Colonic mucosa (tissue), 4 donors: ENCODE results near the gene SPNS1. TPM values are rescaled to one million over a fixed set of nuclear protein-coding genes. Genes with fewer than 3 reads are reported as not detected.
"Not testable (repeated sequence)": the region's sequence is repeated elsewhere in the genome, so short reads cannot be mapped to it uniquely, and the experiment has no call there.

ENCODE experiments used
- DNase-seq: peaks from one replicate; pipeline ENCODE4 v3.0.0-alpha.2; 2020
- H3K27ac ChIP-seq: fragments of 200-600 bp; one replicate; pipeline ENCODE4 v1.8.0; 2021
- H3K27me3 ChIP-seq: fragments of 200-600 bp; one replicate; pipeline ENCODE4 v1.8.0; 2021
- H3K36me3 ChIP-seq: fragments of 200-600 bp; one replicate; pipeline ENCODE4 v1.8.0; 2021
- H3K4me1 ChIP-seq: fragments of 200-600 bp; one replicate; pipeline ENCODE4 v1.8.0; 2021; ENCODE audit warnings: mild to moderate bottlenecking
- H3K4me3 ChIP-seq: fragments of 200-600 bp; one replicate; pipeline ENCODE4 v1.8.0; 2021
- H3K9ac ChIP-seq, 2 donors: one replicate each; pipeline ENCODE4 v1.7.0; 2013; ENCODE audit warnings: control low read depth in 2 of 2, low read depth in 2 of 2, low read length in 2 of 2
- H3K9me3 ChIP-seq: fragments of 200-600 bp; one replicate; pipeline ENCODE4 v1.8.0; 2021
- intact Hi-C: fragments of 100-400 bp; cut with DNase I; formaldehyde crosslinking; loops from one replicate; pipeline ENCODE4 v1.14.1; 2022
- total RNA-seq, 2 donors: library from RNA; stranded (reverse); fragmentation: NEBNext Ultra II Directional in 1 of 2; extraction: Animal tissue kit (Norgen Biotek cat#: 25700) in 1 of 2; gene quantifications; one replicate each; pipeline ENCODE4 v1.2.1, GENCODE V29; 2021
- TF ChIP-seq, protein P1 (sequence below): fragments of 200-600 bp; IDR thresholded peaks from one replicate; pipeline ENCODE4 v1.8.0; 2022; ENCODE audit warnings: antibody characterized with exemption, mild to moderate bottlenecking
- donor health status: healthy.
- donor health status: DM: no; HTN: no; CAD: no.
- donor health status: DM: no; HTN: no; CAD: no.

SPNS1 gene, protein sequence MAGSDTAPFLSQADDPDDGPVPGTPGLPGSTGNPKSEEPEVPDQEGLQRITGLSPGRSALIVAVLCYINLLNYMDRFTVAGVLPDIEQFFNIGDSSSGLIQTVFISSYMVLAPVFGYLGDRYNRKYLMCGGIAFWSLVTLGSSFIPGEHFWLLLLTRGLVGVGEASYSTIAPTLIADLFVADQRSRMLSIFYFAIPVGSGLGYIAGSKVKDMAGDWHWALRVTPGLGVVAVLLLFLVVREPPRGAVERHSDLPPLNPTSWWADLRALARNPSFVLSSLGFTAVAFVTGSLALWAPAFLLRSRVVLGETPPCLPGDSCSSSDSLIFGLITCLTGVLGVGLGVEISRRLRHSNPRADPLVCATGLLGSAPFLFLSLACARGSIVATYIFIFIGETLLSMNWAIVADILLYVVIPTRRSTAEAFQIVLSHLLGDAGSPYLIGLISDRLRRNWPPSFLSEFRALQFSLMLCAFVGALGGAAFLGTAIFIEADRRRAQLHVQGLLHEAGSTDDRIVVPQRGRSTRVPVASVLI
- 10 to 100 TPM; 30.3 to 56.3 TPM for total RNA-seq

DNA sequence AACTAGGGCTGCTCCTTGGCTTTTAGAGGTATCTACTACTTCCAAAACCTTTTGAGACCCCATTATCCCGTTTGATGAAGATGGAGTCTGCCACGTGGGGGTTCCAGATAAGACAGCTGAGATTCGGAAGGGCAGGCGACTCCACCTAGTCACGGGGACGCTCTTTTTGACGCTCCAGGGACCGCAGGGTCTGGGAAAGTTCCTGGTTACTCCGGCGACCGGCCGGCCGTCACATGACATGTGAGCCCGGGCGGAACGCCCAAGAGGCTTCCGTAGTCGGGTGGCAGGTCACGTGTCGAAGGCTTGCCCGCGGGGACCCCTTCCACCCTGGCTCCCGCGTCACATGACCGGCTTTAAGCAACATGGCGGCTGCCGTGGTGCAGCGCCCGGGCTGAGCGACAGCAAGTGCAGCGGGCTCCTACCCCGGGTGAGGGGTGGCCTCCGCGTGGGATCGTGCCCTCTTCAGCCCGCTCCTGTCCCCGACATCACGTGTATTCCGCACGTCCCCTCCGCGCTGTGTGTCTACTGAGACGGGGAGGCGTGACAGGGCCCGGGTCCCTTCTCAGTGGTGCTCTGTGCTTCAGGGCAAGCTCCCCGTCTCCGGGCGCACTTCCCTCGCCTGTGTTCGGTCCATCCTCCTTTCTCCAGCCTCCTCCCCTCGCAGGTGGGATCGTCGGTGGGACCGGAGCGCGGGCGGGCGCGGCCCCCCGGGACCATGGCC is at the start of gene SPNS1:
TSS of gene SPNS1 (plus strand) at position 342 of the 721 bp plus-strand sequence. CDS start at position 716, 374 bp downstream.
- no peaks in the 10 kb centered on the region for H3K27me3 ChIP-seq
- H3K27ac ChIP-seq, result peak within 1 kb of the TSS; percentile 50
- H3K9ac ChIP-seq, result peak within 1 kb of the TSS; percentile 73 to 75
- H3K4me1 ChIP-seq, result peaks cover 8% of the 10 kb centered on the region
- intact Hi-C loops, result no loop called here
- TF ChIP-seq, protein P1, sequence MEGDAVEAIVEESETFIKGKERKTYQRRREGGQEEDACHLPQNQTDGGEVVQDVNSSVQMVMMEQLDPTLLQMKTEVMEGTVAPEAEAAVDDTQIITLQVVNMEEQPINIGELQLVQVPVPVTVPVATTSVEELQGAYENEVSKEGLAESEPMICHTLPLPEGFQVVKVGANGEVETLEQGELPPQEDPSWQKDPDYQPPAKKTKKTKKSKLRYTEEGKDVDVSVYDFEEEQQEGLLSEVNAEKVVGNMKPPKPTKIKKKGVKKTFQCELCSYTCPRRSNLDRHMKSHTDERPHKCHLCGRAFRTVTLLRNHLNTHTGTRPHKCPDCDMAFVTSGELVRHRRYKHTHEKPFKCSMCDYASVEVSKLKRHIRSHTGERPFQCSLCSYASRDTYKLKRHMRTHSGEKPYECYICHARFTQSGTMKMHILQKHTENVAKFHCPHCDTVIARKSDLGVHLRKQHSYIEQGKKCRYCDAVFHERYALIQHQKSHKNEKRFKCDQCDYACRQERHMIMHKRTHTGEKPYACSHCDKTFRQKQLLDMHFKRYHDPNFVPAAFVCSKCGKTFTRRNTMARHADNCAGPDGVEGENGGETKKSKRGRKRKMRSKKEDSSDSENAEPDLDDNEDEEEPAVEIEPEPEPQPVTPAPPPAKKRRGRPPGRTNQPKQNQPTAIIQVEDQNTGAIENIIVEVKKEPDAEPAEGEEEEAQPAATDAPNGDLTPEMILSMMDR, result no peak
- peak within 1 kb of the TSS; percentile 75 for H3K4me3 ChIP-seq
- peak; percentile 99 for DNase-seq
- H3K9me3 ChIP-seq, result no peaks in the 10 kb centered on the region
- no peaks in the 10 kb centered on the region for H3K36me3 ChIP-seq

DNA sequence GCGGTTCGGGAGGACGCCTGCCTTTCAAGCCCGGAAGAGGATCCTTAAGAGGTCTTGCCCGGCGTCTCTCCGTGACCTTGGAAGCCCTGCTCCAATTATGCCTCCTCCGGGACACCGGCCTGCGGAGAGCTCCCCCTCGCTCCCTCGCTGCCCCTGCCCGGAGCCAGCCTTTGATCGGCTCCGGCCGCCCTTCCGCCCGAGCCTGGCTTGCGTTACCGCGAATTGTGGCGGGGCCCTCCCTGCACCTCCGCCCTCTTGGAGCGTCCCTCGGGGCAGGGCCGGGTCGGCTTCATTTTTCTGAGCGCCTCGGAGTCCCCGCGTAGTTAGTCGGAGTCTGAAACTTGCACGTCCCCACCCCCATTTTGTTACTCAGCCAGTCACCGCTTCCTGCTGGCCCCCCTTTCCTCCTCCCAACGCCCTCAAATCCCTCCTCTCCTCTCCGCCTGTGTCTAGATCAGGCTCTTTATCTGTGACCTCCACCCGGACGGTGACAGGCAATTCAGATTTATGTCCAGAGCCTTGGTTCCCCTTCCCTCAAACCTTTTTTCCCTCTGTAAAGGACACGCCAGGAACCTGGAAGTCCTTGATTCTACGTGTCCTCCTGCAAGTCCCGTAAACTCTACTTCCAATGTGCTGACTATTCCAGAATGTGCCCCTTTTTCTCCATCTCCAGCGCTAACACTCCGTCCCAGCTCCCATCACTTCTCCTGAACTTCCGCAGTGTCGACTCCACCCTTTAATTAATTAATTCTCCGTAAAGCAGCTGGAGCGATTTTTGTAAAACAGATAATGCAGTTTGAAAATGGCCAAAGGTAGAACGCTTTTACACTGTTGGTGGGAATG is 49.0 kb upstream of the SPNS1 start:
- no peaks in the 10 kb centered on the region for H3K9me3 ChIP-seq
- H3K36me3 ChIP-seq, result no peaks in the 10 kb centered on the region
- H3K27ac ChIP-seq, result peak overlapping the region; percentile 99
- peak overlapping the region; percentile 94 to 95 for H3K9ac ChIP-seq
- H3K27me3 ChIP-seq, result no peaks in the 10 kb centered on the region
- intact Hi-C loops, result no loop called here
- peak; percentile 82 for DNase-seq
- TF ChIP-seq, protein P1, result no peak
- H3K4me3 ChIP-seq, result peak overlapping the region; percentile 62
- H3K4me1 ChIP-seq, result peaks cover 13% of the 10 kb centered on the region

DNA sequence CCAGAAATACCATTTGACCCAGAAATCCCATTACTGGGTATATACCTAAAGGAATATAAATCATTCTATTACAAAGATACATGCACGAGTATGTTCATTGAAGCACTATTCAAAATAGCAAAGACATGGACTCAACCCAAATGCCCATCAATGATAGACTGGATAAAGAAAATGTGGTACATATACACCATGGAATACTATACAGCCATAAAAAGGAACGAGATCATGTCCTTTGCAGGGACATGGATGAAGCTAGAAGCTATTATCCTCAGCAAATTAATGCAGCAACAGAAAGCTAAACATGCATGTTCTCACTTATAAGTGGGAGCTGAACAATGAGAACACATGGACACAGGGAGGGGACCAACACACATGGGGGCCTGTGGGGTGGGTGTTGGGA is 48.3 kb upstream of the SPNS1 start:
- DNase-seq, intact Hi-C loops, H3K9me3 ChIP-seq, H3K9ac ChIP-seq, H3K27me3 ChIP-seq, H3K36me3 ChIP-seq: not testable (repeated sequence)
- peaks cover 13% of the 10 kb centered on the region for H3K4me1 ChIP-seq
- H3K4me3 ChIP-seq, result peak overlapping the region; percentile 62
- H3K27ac ChIP-seq, result peak overlapping the region; percentile 99

DNA sequence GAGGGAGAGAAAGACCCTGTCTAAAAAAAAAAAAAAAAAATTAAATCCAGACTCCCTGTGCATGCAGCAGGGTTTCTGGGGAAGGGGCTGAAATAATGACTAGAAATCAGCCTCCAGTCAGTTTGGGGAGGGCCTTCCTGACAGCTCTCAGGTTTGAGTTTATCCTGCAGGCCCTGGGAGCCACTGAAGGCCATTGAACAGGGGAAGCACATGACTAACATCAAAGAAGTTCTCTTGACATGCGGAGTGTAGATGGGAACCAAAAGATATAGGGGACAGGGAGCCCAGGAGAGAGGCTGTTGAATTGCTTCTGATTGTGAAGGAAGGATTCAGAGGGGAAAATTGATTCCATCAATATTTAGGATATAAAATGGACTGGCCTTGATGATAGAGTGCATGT is 46.8 kb upstream of the SPNS1 start:
- Histone ChIP-seq H3K4me1 (peaks cover 13% of the 10 kb centered on the region), H3K9ac (no peak overlapping the region), H3K36me3 (no peaks in the 10 kb centered on the region), H3K4me3 (no peak overlapping the region), H3K9me3 (no peaks in the 10 kb centered on the region), H3K27me3 (no peaks in the 10 kb centered on the region), H3K27ac (no peak overlapping the region)
- intact Hi-C loops, result no loop called here
- no peak for DNase-seq
- TF ChIP-seq, protein P1, result no peak

DNA sequence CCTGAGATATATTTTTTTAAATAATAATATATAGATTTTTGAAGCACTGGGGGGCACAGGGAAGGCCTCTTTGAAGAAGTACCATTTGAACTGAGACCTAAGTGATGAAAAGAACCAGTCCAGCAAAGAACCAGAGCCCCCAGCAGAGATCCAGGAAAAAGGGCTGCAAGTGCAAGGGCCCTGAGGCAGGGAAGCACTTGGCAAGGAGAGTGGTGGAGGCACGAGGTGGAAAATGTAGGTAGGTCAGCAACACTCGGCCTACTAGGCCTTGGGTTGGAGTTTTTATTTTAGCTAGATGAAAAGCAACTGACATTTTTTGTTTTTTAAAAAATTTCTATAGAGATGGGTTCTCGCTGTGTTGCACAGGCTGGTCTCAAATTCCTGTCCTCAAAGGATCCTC is 44.4 kb upstream of the SPNS1 start:
- intact Hi-C loops, result no loop called here

More for the DNA sequence above, 44.4 kb upstream of the SPNS1 start:
- TF ChIP-seq, protein P1, result no peak
- Histone ChIP-seq H3K36me3 (no peaks in the 10 kb centered on the region), H3K4me1 (no peaks in the 10 kb centered on the region), H3K9ac (no peak overlapping the region), H3K27ac (no peak overlapping the region), H3K27me3 (no peaks in the 10 kb centered on the region), H3K9me3 (no peaks in the 10 kb centered on the region), H3K4me3 (no peak overlapping the region)
- DNase-seq, result no peak
